Measurements from ENCODE around the gene SORCS2. TPM values are rescaled to one million over a fixed set of nuclear protein-coding genes. Genes with fewer than 3 reads are reported as not detected.
A peak's percentile ranks its signal among the peaks of the same experiment; 100 is the strongest.

The SORCS2 gene
- total RNA-seq, 8 experiments from 2014 or later: 1.8 to 14.0 (median 5.3) TPM

DNA sequence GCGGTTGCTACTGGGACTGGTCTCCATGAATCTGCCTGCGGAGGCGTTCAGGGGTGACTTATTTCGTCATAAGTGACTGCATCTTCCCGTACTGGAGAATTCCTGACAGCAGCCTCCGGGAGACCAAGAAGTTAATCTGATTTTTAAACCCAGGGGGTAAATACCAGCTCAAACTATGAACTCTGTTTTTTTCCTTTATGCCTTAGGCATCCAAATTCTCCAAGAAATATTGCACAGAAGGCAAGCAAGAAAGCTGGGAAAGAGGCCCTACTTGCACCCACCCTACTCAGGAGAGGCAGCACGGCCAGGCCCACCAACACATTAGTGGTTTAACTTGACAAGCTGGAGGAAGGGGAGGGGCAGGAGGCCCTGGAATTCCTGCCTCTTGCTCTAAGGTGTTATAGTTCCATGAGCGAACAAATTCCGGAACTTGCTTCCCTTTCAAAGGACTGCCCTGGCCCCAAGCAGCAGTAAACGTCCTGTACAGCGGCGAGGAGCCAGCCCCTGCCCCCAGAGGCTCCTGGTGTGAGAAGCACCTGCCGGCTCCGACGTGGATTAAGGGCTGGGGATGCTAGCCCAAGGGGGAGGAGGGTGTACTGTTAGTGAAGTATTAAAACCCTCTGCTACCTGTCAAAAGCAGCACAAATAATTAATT, 570.2 kb downstream of the SORCS2 start:
- Histone ChIP-seq H3K4me3 (no peak overlapping the region), H3K4me1 (replicated peaks in 1 of 2) (peaks cover 3 to 8% of the 10 kb centered on the region in 2 donors), H3K27ac (no peak overlapping the region)
- ATAC-seq (replicated peaks in 6 of 8): no peak
- WGBS, 10 experiments: 76 to 100% (median 90%) methylated on average over 2 to 8 of the region's 15 CpGs; no CpG with 5 or more reads in 2 of the 10 experiments
- in situ Hi-C loops (cut with MboI; ENCODE audit: low pct_unique_long_range_greater_than_20kb in 2 of 9, low sequenced_read_pairs in 9 of 9, unreplicated experiment in 9 of 9): no loop called here

DNA sequence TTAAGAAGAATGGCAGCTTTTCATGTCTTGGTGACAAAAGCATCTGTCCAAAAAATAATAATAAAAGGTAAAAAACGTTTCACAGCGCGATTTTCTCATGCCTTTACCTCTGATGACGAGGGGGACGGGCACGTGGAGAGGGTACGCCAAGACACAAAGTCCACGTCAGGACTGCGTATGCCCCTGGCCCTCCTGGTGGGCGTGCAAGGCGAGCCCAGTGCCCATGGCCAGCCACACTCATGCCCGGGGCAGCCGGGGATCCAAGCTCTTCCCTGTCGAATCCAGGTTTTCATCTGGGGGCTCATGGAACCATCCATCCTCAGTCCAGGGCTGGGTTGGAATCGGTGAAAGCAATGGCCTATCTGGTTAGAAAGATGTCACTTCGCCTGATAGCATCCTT, 570.8 kb downstream of the SORCS2 start:
- Histone ChIP-seq H3K4me1 (replicated peaks in 1 of 2) (peaks cover 0 to 2% of the 10 kb centered on the region in 2 donors), H3K4me3 (no peak overlapping the region), H3K27ac (no peak overlapping the region)
- 83 to 100% (median 93%) methylated on average over 1 to 13 of the region's 16 CpGs; no CpG with 5 or more reads in 1 of the 10 experiments for WGBS, 10 experiments
- in situ Hi-C loops (cut with MboI; ENCODE audit: low pct_unique_long_range_greater_than_20kb in 2 of 9, low sequenced_read_pairs in 9 of 9, unreplicated experiment in 9 of 9): no loop called here
- no peak for ATAC-seq (replicated peaks in 6 of 8)

DNA sequence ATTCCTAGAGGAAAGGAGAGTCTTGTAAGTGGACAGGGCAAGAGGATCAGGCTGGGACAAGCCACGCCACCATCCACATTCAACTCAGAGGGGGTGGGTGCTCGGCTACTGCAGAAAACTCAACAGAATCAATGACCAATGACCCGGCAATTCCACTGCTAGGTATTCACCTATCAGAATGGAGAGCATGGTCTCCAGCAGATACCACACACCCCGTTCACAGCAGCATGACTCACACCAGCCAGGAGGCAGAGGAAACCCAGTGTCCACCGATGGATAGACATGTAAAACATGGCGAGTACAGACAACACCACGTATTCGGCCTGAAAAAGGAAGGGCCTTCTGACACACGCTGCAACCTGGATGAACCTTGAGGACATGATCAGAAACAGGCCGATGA, 571.5 kb downstream of the SORCS2 start:
- in situ Hi-C loops (cut with MboI; ENCODE audit: low pct_unique_long_range_greater_than_20kb in 2 of 9, low sequenced_read_pairs in 9 of 9, unreplicated experiment in 9 of 9): no loop called here
- H3K4me3 ChIP-seq: no peak overlapping the region
- ATAC-seq (replicated peaks in 6 of 8): peak in 5 of 8 experiments; percentile 28 to 55 (median 40)
- H3K4me1 ChIP-seq (replicated peaks in 1 of 2): no peaks in the 10 kb centered on the region
- H3K27ac ChIP-seq: no peak overlapping the region
- 60 to 100% (median 81%) methylated on average over 1 to 7 of the region's 10 CpGs; no CpG with 5 or more reads in 3 of the 10 experiments for WGBS, 10 experiments

DNA sequence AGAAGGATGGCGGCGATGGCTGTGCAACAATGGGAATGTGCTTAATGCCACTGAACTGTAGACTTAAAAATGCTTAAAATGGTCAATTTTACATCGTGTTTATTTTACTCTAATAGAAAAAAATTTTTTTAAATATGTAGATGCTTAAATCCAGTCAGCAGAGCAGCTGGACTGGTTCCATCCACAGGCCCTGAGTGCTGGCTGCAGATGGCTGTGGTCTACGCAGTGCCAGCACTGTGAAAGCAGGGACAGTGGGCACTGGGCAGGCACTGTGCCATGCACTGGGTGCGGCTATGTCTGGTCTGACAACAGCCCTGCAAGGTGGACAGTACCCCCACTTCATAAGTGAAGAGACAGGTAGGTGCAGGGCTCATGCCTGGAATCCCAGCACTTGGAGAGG, 572.1 kb downstream of the SORCS2 start:
- in situ Hi-C loops (cut with MboI; ENCODE audit: low pct_unique_long_range_greater_than_20kb in 2 of 9, low sequenced_read_pairs in 9 of 9, unreplicated experiment in 9 of 9): no loop called here
- 67 to 100% (median 87%) methylated on average over 1 to 4 of the region's 5 CpGs; no CpG with 5 or more reads in 1 of the 10 experiments for WGBS, 10 experiments
- Histone ChIP-seq H3K4me1 (replicated peaks in 1 of 2) (peaks cover 3 to 4% of the 10 kb centered on the region in 2 donors), H3K27ac (no peak overlapping the region), H3K4me3 (no peak overlapping the region)
- no peak for ATAC-seq (replicated peaks in 6 of 8)

DNA sequence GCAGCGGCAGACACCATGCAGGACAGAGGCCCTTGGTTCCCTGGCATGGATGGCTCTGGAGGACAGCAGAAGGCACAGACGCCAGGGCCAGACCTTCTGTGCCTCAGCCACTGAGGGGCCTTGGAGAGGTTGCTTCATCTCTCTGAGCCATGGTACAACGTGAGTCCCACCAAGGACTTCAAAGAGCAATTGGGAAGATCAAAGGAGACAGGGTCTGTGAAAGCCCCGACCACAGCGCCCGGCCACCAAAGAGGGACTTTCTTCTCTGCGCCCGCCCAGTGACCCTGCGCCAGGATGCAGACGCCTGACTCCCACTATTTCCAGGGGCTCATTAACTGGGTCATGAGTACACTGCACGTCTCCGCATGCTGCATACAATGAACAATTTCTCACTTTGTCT, 573.3 kb downstream of the SORCS2 start:
- ATAC-seq (replicated peaks in 6 of 8): no peak
- in situ Hi-C loops (cut with MboI; ENCODE audit: low pct_unique_long_range_greater_than_20kb in 2 of 9, low sequenced_read_pairs in 9 of 9, unreplicated experiment in 9 of 9): no loop called here
- Histone ChIP-seq H3K4me1 (replicated peaks in 1 of 2) (peaks cover 7 to 9% of the 10 kb centered on the region in 2 donors), H3K4me3 (no peak overlapping the region), H3K27ac (no peak overlapping the region)
- WGBS, 10 experiments: 67 to 100% (median 100%) methylated on average over 1 to 3 of the region's 12 CpGs; no CpG with 5 or more reads in 3 of the 10 experiments

DNA sequence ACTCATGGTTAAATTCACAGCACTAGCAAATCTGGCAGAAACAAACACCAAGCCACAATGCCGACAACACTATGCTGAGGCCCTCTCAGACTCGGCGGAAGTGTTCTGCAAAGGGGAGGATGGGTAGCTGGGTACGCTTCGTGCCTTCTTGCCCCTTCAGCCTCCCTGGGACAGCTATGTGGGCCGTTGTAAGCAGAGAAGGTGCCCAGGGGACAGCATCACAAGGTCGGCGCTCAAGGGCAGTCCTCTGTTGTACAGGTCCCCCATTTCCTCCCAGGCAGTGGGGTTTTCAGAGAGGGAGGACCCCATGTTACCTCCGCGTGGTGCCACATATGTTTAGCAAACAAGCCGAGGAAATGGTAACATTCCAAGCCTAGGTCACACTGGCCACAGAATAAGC, 573.7 kb downstream of the SORCS2 start:
- 73 to 100% (median 88%) methylated on average over 1 to 7 of the region's 11 CpGs; no CpG with 5 or more reads in 4 of the 10 experiments for WGBS, 10 experiments
- no peak for ATAC-seq (replicated peaks in 6 of 8)
- in situ Hi-C loops (cut with MboI; ENCODE audit: low pct_unique_long_range_greater_than_20kb in 2 of 9, low sequenced_read_pairs in 9 of 9, unreplicated experiment in 9 of 9): no loop called here
- Histone ChIP-seq H3K4me1 (replicated peaks in 1 of 2) (peaks cover 9 to 10% of the 10 kb centered on the region in 2 donors), H3K4me3 (no peak overlapping the region), H3K27ac (no peak overlapping the region)

DNA sequence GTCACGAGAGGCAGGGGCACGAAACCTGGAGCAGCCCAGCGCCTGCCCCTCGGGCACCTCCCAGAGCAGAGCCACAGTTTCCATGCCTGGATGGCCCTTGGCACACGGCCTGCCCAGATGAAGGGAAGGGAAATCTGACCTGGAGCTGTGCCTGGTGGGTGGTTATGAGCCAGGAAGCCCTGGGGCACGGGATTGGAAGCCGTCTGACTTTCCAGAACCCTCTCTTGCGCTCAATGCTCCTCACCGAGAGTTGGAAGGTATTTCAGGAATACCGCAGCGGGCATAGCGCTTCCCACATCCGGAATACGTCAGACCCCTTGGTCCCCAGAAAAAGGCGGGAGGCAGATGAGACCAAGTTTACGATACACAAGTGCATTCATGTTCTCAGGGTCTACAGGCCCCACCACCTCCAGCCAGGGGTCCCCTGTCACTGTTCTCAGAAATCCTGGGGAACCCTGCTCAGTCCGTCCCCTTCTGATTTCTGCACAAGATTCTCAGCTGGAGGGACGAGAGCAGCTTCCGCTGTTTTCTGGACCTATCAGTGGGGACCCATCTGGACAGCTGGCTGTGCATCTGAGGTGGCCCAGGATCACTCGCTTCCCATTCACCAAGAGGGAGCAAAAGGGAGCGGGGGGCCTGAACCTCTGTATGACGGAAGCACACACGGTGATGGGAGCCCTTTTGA, 574.5 kb downstream of the SORCS2 start:
- ATAC-seq (replicated peaks in 6 of 8): no peak
- in situ Hi-C loops (cut with MboI; ENCODE audit: low pct_unique_long_range_greater_than_20kb in 2 of 9, low sequenced_read_pairs in 9 of 9, unreplicated experiment in 9 of 9): no loop called here
- 87 to 100% (median 100%) methylated on average over 1 to 17 of the region's 23 CpGs; no CpG with 5 or more reads in 3 of the 10 experiments for WGBS, 10 experiments
- Histone ChIP-seq H3K4me3 (no peak overlapping the region), H3K27ac (no peak overlapping the region), H3K4me1 (replicated peaks in 1 of 2) (peaks cover 9 to 10% of the 10 kb centered on the region in 2 donors)

DNA sequence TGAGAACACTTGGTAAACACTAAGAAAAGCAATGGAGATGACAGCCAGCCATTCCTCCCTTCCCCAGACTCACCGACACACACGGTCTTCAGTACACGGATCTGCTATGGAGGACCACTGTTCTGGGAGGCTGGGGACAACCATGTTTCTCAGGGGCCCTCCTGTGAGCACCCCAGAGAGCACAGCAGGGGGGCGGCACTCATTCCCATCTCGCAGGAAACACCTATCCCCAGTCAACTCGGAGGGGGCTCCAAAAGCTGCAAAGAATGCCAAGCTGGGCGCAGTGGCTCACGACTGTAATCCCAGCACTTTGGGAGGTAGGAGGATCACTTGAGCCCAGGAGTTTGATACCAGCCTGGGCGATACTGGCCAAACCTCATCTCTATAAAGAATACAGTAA, 575.2 kb downstream of the SORCS2 start:
- Histone ChIP-seq H3K27ac (no peak overlapping the region), H3K4me3 (no peak overlapping the region), H3K4me1 (replicated peaks in 1 of 2) (peaks cover 9 to 10% of the 10 kb centered on the region in 2 donors)
- ATAC-seq (replicated peaks in 6 of 8): no peak
- 68 to 100% (median 100%) methylated on average over 1 to 3 of the region's 9 CpGs; no CpG with 5 or more reads in 3 of the 10 experiments for WGBS, 10 experiments
- in situ Hi-C loops (cut with MboI; ENCODE audit: low pct_unique_long_range_greater_than_20kb in 2 of 9, low sequenced_read_pairs in 9 of 9, unreplicated experiment in 9 of 9): no loop called here

DNA sequence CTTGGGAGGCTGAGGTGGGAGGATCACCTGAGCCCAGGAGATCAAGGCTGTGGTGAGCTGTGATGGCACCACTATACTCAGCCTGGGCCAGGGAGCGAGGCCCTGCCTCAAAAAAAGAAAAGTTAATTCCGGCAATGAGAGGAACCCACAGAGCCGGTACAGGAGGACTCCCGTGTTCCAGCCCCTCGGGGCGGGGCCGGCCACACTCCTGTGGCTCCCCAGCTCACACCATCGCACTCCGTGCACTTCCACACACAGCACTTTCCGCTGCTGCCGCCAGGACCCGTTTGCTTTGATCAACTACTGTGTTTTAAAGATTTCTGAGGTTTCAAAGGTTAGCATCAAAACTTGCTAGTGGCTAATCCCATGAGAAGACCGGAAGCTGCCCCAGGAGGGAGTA, 575.6 kb downstream of the SORCS2 start:
- Histone ChIP-seq H3K4me1 (replicated peaks in 1 of 2) (peaks cover 9 to 10% of the 10 kb centered on the region in 2 donors), H3K4me3 (no peak overlapping the region), H3K27ac (no peak overlapping the region)
- WGBS, 10 experiments: 82 to 90% (median 89%) methylated on average over 4 to 12 of the region's 13 CpGs; no CpG with 5 or more reads in 7 of the 10 experiments
- ATAC-seq (replicated peaks in 6 of 8): no peak
- in situ Hi-C loops (cut with MboI; ENCODE audit: low pct_unique_long_range_greater_than_20kb in 2 of 9, low sequenced_read_pairs in 9 of 9, unreplicated experiment in 9 of 9): no loop called here

DNA sequence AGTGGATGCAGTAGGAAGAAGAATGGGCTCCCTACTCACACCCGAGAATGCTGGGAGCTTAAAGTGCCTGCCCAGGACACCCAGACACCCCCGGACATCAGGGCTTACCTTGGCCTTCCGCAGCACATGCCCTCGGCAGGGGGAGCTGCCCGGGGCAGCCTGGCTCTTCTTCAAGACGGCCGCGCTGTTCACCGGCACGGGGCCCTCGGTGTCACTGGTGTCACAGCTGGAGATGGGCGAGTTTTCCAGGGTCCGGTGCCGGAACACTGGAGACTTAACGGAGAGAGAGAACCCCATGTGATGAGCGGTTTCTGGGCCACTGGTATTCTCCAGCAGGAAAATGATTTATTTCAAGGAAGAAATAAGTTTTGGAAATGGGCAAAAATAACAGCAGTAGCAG, 576.4 kb downstream of the SORCS2 start:
- 78 to 100% (median 99%) methylated on average over 1 to 12 of the region's 16 CpGs; no CpG with 5 or more reads in 3 of the 10 experiments for WGBS, 10 experiments
- no peak overlapping the region for H3K4me3 ChIP-seq
- no peak for ATAC-seq (replicated peaks in 6 of 8)
- H3K27ac ChIP-seq: peak overlapping the region in 1 of 2 donors; percentile 13
- in situ Hi-C loops (cut with MboI; ENCODE audit: low pct_unique_long_range_greater_than_20kb in 2 of 9, low sequenced_read_pairs in 9 of 9, unreplicated experiment in 9 of 9): no loop called here
- peaks cover 9 to 10% of the 10 kb centered on the region in 2 donors for H3K4me1 ChIP-seq (replicated peaks in 1 of 2)

DNA sequence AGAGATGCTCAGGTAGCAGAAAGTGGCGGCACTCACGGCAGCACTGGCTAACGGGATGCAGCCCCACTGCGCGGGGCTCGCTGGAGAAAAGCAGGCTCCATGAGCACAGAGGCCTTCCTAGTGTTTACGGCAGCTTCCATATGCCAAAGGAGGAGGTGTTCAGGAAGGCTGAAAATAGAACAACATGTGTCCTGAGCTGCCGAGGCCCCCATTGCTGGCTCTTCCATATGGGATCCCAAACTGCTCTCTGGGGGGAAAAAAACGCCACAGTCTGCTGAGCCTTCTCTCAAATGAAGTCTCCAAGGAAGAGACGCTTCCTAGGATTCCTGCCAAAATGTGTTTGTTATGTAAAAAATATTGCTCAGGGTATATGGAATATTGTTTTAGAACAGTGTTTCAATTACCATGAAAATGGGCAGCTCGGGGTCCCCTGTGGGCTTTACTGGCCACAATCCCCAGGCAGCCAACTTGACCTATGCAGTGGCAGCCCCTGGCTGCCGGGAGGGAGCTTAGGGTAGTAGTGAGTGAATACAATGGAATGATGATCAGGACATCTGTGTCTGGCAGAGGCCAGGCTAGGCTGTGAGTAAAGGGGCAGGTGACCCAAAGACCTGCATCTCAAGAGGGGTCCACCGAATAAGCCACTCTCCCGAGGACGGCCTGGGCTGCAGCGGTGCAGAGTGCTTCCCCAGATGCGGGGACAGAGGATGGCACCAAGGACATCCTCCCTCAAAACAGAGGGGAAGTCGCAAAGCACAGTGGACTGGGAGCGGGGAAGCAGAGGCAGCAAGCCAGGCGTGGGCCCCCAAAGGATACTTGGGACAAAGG, 577.3 kb downstream of the SORCS2 start:
- peak overlapping the region in 1 of 2 donors; percentile 13 for H3K27ac ChIP-seq
- in situ Hi-C loops (cut with MboI; ENCODE audit: low pct_unique_long_range_greater_than_20kb in 2 of 9, low sequenced_read_pairs in 9 of 9, unreplicated experiment in 9 of 9): no loop called here

DNA sequence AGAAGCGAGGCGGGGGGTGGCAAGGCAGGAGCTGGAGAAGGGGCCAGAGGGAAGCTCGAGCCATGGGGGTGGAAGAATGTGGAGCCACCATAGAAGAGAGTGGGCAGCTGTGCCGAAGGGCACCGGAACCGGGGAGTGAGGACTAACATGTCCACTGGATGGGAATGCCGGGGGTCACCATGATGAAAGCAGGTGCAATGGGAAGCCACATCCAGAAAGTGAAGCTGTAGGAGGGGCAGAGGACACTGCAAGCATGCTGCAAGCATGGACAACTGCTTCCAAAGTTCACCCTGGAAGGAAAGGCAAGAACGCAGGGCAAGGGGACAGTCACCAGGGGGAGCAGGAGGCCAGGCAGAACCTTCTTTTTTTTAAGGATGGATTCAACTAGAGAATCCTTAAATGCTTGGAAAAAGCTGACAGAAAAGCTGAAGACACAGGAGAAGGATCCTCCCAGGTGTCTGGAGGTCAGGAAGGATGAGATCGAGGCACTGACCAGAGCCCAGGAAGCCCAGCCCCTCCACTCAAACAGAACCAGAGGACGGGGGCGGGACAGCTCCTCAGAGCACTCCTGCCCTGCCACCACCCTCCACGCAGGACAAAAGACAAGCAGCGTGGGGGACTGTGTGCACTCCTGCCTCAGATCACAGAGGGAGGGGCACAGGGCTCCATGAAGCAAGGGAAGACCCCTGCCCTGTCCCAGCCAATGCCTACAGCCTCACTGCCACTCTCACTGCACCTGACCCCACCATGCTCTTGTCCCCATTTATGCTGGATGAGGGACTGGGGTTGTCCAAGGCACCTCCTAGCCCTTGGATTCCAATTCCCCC, 578.1 kb downstream of the SORCS2 start:
- WGBS, 10 experiments: 35 to 100% (median 70%) methylated on average over 1 to 9 of the region's 13 CpGs; no CpG with 5 or more reads in 4 of the 10 experiments
- Histone ChIP-seq H3K4me3 (no peak overlapping the region), H3K4me1 (replicated peaks in 1 of 2) (peaks cover 13 to 15% of the 10 kb centered on the region in 2 donors), H3K27ac (no peak overlapping the region)
- peak in 6 of 8 experiments; percentile 13 to 32 (median 21) for ATAC-seq (replicated peaks in 6 of 8)
- in situ Hi-C loops (cut with MboI; ENCODE audit: low pct_unique_long_range_greater_than_20kb in 2 of 9, low sequenced_read_pairs in 9 of 9, unreplicated experiment in 9 of 9): no loop called here

More for the DNA sequence above, 577.3 kb downstream of the SORCS2 start:
- peak in 3 of 8 experiments; percentile 32 to 55 (median 33) for ATAC-seq (replicated peaks in 6 of 8)
- Histone ChIP-seq H3K4me3 (no peak overlapping the region), H3K4me1 (replicated peaks in 1 of 2) (peaks cover 9 to 10% of the 10 kb centered on the region in 2 donors)
- WGBS, 10 experiments: 44 to 85% (median 66%) methylated on average over 1 to 15 of the region's 20 CpGs; no CpG with 5 or more reads in 2 of the 10 experiments

Measured in motor neuron (in vitro differentiated cells).